Motor neuron (in vitro differentiated cells): ENCODE results near the gene MAP2K2. TPM values are rescaled to one million over a fixed set of nuclear protein-coding genes. Genes with fewer than 3 reads are reported as not detected.
A peak's percentile ranks its signal among the peaks of the same experiment; 100 is the strongest.
"Not testable (repeated sequence)": the region's sequence is repeated elsewhere in the genome, so short reads cannot be mapped to it uniquely, and the experiment has no call there.

ENCODE experiments used
- ATAC-seq, 8 experiments: fragments of 200-7000 bp; cut with Tn5 transposase; replicated peaks in 6 of 8; 2 replicates each; pipeline ENCODE4 v1.8.0; 2021; ENCODE audit warnings: mild to moderate bottlenecking in 8 of 8, moderate library complexity in 8 of 8
- H3K27ac ChIP-seq, 2 donors: fragments of 250-450 bp; sonication (Bioruptor Pico); 2 replicates each; pipeline ENCODE4 v1.9.0; 2021; ENCODE audit warnings: antibody characterized with exemption in 2 of 2, mild to moderate bottlenecking in 2 of 2, moderate library complexity in 1 of 2
- H3K4me1 ChIP-seq, 2 donors: fragments of 250-450 bp; sonication (Bioruptor Pico); replicated peaks in 1 of 2; 2 replicates each; pipeline ENCODE4 v1.6.1; 2021; ENCODE audit warnings: antibody characterized with exemption in 2 of 2, mild to moderate bottlenecking in 2 of 2, moderate library complexity in 1 of 2
- H3K4me3 ChIP-seq, 5 donors: fragments of 250-450 bp; sonication (Bioruptor Pico); 2 replicates each; pipeline ENCODE4 v1.9.0; 2021; ENCODE audit warnings: antibody characterized with exemption in 5 of 5, mild to moderate bottlenecking in 5 of 5, moderate library complexity in 4 of 5
- WGBS, 10 experiments: fragments of 450-650 bp; shearing (Covaris generic); methylation state at CpG; one replicate each; pipeline ENCODE4 v1.0.0; 2022; 5-methylcytosine and 5-hydroxymethylcytosine counted together
- in situ Hi-C, 9 experiments: fragments of 400-800 bp; cut with MboI; loops; one replicate each; pipeline ENCODE4 v1.15.0; 2021; ENCODE audit warnings: low sequenced_read_pairs in 9 of 9, low pct_unique_long_range_greater_than_20kb in 2 of 9; ENCODE audit not compliant: unreplicated experiment in 9 of 9
- total RNA-seq, 8 experiments: library from RNA; unstranded; fragments of 300-600 nt; gene quantifications; 2 replicates each; pipeline versions ENCODE4 v1.2.3 to v1.2.4, GENCODE V29; 2022

The MAP2K2 gene
- total RNA-seq: 100 to 1,000 TPM in 4 of 8 experiments, 10 to 100 TPM in 4; 77.0 to 159 (median 99.6) TPM

- H3K4me1 ChIP-seq: peaks cover 6 to 8% of the 10 kb centered on the region in 2 donors
- in situ Hi-C loops: no loop called here
- ATAC-seq: peak; percentile 86 to 97 (median 92)
- H3K4me3 ChIP-seq: peak within 1 kb of the TSS; percentile 53 to 99 (median 99)
- H3K27ac ChIP-seq: peak within 1 kb of the TSS; percentile 78 to 96
- WGBS, 10 experiments: 0 to 8% (median 1%) methylated on average over 2 to 6 of the region's 102 CpGs; no CpG with 5 or more reads in 6 of the 10 experiments
Measured at GRCh38 chr19:4123615-4124568, at the start of gene MAP2K2. Gene MAP2K2 (minus strand): TSS chr19:4124122. CDS start chr19:4123875, 247 bp downstream.

DNA sequence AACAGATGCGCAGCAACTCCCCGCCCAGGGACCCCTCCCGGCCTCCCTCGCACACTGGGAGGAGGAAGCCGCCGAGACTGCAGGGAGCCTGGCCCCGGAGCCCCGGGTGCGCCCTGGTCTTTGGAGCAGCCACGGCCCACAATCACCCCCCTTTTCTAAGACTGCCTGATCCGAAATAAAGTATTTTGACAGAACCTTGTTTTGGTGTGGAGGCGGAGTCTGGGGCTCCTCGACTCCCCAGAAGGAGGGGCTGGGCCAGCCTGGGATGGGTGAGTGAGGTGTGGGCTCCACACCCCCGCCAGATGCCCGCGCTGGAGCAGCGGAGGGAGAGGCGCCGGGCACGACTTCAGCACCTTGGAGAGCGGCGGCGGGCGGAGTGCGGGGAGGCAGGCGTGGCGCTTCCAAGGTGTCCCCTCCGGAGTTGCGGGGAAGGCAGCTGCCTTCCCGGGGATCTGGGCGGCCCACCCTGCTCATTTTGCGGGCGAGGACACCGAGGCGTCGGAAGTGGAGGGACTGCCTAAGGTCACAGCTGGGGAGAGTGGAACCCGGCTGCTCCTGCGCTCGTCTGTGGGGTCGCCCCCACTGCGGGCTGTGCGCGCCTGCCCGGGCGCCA lies 49.0 kb upstream of the MAP2K2 start:
- peaks cover 3 to 5% of the 10 kb centered on the region in 2 donors for H3K4me1 ChIP-seq
- no peak overlapping the region for H3K4me3 ChIP-seq
- no peak overlapping the region for H3K27ac ChIP-seq
- WGBS, 10 experiments: 0 to 16% (median 0%) methylated on average over 1 to 12 of the region's 45 CpGs; no CpG with 5 or more reads in 5 of the 10 experiments
- in situ Hi-C loops: no loop called here
- peak; percentile 66 to 99 (median 84) for ATAC-seq

- ATAC-seq: peak in 4 of 8 experiments; percentile 5 to 20 (median 12)
Measured at GRCh38 chr19:4171676-4172075, 47.8 kb upstream of the MAP2K2 start.

DNA sequence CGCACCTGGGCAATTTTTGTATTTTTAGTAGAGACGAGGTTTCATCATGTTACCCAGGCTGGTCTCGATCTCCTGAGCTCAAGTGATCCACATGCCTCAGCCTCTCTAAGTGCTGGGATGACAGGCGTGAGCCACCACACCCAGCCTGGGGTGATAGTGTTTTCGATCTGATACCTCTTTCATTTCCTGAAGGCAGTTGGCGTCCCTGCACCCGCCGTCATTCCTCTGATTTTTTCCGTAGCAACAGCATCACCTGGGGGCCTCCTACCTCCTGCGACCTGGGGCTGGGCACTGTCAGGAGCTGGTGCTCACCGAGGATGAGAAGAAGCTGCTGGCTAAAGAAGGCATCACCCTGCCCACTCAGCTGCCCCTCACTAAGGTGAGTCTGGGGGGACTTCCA lies 40.3 kb upstream of the MAP2K2 start:
- 3 to 100% (median 45%) methylated on average over 1 to 6 of the region's 11 CpGs; no CpG with 5 or more reads in 4 of the 10 experiments for WGBS, 10 experiments
- ATAC-seq: no peak

More at GRCh38 chr19:4171676-4172075, 47.8 kb upstream of the MAP2K2 start:
- Histone ChIP-seq H3K4me3 (no peak overlapping the region), H3K27ac (no peak overlapping the region), H3K4me1 (peaks cover 3 to 5% of the 10 kb centered on the region in 2 donors)
- WGBS, 10 experiments: 20 to 80% (median 60%) methylated on average over 1 to 3 of the region's 22 CpGs; no CpG with 5 or more reads in 7 of the 10 experiments
- in situ Hi-C loops: no loop called here

GRCh38 chr19:4161415-4162077 lies 37.6 kb upstream of the MAP2K2 start:
- in situ Hi-C loops: no loop called here
- ATAC-seq: no peak
- WGBS, 10 experiments: 24 to 100% (median 63%) methylated on average over 1 to 6 of the region's 7 CpGs; no CpG with 5 or more reads in 3 of the 10 experiments
- Histone ChIP-seq H3K4me3 (no peak overlapping the region), H3K27ac (no peak overlapping the region), H3K4me1 (no peaks in the 10 kb centered on the region)

More for the DNA sequence above, 40.3 kb upstream of the MAP2K2 start:
- Histone ChIP-seq H3K4me1 (no peaks in the 10 kb centered on the region), H3K27ac (no peak overlapping the region), H3K4me3 (no peak overlapping the region)
- in situ Hi-C loops: no loop called here

GRCh38 chr19:4157971-4158370 lies 34.0 kb upstream of the MAP2K2 start:
- H3K27ac ChIP-seq, ATAC-seq, H3K4me3 ChIP-seq, H3K4me1 ChIP-seq, in situ Hi-C loops: not testable (repeated sequence)
- WGBS, 10 experiments: 40 to 100% (median 61%) methylated on average over 1 to 6 of the region's 8 CpGs; no CpG with 5 or more reads in 4 of the 10 experiments

GRCh38 chr19:4157164-4157563 lies 33.2 kb upstream of the MAP2K2 start:
- WGBS, 10 experiments: 43 to 66% (median 60%) methylated on average over 1 to 4 of the region's 6 CpGs; no CpG with 5 or more reads in 5 of the 10 experiments
- H3K4me3 ChIP-seq: no peak overlapping the region
- H3K27ac ChIP-seq: no peak overlapping the region
- in situ Hi-C loops: no loop called here
- ATAC-seq: no peak
- H3K4me1 ChIP-seq: no peaks in the 10 kb centered on the region

- no peak overlapping the region for H3K27ac ChIP-seq
- in situ Hi-C loops: no loop called here
- no peaks in the 10 kb centered on the region for H3K4me1 ChIP-seq
- H3K4me3 ChIP-seq: no peak overlapping the region
- no peak for ATAC-seq
- WGBS, 10 experiments: 50 to 79% (median 63%) methylated on average over 2 to 14 of the region's 21 CpGs; no CpG with 5 or more reads in 3 of the 10 experiments
Measured at GRCh38 chr19:4154571-4155312, 30.8 kb upstream of the MAP2K2 start.

GRCh38 chr19:4152241-4152998 lies 28.5 kb upstream of the MAP2K2 start:
- no peak overlapping the region for H3K27ac ChIP-seq
- no peaks in the 10 kb centered on the region for H3K4me1 ChIP-seq
- H3K4me3 ChIP-seq: no peak overlapping the region
- 40 to 100% (median 73%) methylated on average over 1 to 7 of the region's 10 CpGs; no CpG with 5 or more reads in 3 of the 10 experiments for WGBS, 10 experiments
- ATAC-seq: no peak
- in situ Hi-C loops: no loop called here

DNA sequence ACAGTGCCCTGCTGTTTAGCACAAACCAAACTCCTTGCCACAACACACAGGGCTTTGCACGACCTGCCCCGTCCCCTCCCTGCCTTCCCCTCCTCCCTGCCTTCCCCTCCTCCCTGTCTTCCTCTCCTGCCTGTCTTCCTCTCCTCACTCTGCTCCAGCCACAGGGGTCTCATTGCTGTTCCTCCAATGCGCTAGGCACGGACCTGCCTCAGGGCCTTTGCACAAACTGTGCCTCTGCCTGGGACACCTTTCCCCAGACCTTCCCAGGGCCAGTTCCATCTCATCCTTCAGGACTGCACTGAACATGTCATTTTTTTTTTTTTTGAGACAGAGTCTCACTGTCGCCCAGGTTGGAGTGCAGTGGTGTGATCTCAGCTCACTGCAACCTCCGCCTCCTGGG lies 27.7 kb upstream of the MAP2K2 start:
- Histone ChIP-seq H3K4me3 (no peak overlapping the region), H3K27ac (no peak overlapping the region), H3K4me1 (no peaks in the 10 kb centered on the region)
- in situ Hi-C loops: no loop called here
- no peak for ATAC-seq
- 69 to 83% (median 79%) methylated on average over 2 to 4 of the region's 6 CpGs; no CpG with 5 or more reads in 5 of the 10 experiments for WGBS, 10 experiments

DNA sequence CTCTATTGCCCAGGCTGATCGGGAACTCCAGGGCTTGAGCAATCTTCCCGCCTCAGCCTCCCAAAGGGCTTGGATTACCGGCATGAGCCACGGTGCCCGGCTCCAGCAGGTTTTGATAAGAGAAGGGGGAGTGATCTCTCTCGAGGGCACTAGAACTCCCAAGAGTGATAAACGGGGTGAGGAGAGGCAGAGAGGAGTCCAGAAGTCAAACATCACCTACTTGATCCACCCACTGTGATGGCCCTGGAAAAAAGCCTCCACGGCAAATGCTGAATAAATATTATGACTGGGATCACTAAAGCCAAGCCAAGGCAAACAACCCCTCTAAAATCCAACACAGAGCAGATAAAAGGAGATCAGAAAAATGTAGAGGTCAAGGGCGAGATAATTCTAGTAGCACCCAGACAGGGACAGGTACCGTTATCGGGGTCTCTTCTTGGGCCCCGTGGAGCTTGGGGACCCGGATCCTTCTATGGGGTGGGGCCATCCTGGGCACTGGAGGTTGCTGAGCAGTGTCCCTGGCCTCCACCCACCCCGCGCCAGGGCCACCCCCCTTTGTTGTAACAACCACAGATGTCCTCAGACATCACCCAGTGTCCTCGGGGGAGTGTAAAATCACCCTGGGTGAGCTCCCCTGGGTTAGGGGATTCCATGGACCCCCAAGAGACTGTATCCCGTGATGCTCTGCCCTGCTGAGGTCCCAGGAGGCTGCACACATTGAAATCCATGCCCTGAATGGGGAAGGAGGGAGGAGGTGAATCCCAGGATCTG lies 25.8 kb upstream of the MAP2K2 start:
- 30 to 67% (median 59%) methylated on average over 1 to 10 of the region's 17 CpGs; no CpG with 5 or more reads in 3 of the 10 experiments for WGBS, 10 experiments
- no peaks in the 10 kb centered on the region for H3K4me1 ChIP-seq
- peak overlapping the region in 1 of 2 donors; percentile 16 for H3K27ac ChIP-seq
- ATAC-seq: no peak
- in situ Hi-C loops: no loop called here
- H3K4me3 ChIP-seq: no peak overlapping the region
